Lower lobe of right lung (tissue), 2 donors: ENCODE measurements around the gene RBM20. TPM values are rescaled to one million over a fixed set of nuclear protein-coding genes. Genes with fewer than 3 reads are reported as not detected.
A peak's percentile ranks its signal among the peaks of the same experiment; 100 is the strongest.

Source experiments
- ATAC-seq, 2 donors: fragments of 200-7000 bp; cut with Tn5 transposase; one replicate each; pipeline ENCODE4 v1.9.1; 2020 to 2022; ENCODE audit warnings: mild to moderate bottlenecking in 2 of 2, moderate library complexity in 2 of 2
- DNase-seq: peaks from one replicate; pipeline ENCODE4 v3.0.0-alpha.2; 2020
- H3K27ac ChIP-seq: fragments of 200-600 bp; one replicate; pipeline ENCODE4 v1.8.0; 2022
- H3K27me3 ChIP-seq: fragments of 200-600 bp; one replicate; pipeline ENCODE4 v1.8.0; 2022; ENCODE audit warnings: low read depth
- H3K36me3 ChIP-seq: fragments of 200-600 bp; one replicate; pipeline ENCODE4 v1.8.0; 2022; ENCODE audit warnings: mild to moderate bottlenecking
- H3K4me1 ChIP-seq: fragments of 200-600 bp; one replicate; pipeline ENCODE4 v1.8.0; 2022
- H3K4me3 ChIP-seq: fragments of 200-600 bp; one replicate; pipeline ENCODE4 v1.8.0; 2022; ENCODE audit warnings: mild to moderate bottlenecking
- H3K9me3 ChIP-seq: fragments of 200-600 bp; one replicate; pipeline ENCODE4 v1.8.0; 2022
- CTCF ChIP-seq: fragments of 200-600 bp; IDR thresholded peaks from one replicate; pipeline ENCODE4 v1.8.0; 2022; ENCODE audit warnings: antibody characterized with exemption, mild to moderate bottlenecking
- intact Hi-C: fragments of 100-400 bp; cut with DNase I; formaldehyde crosslinking; loops from one replicate; pipeline ENCODE4 v1.11.0; 2022
- total RNA-seq: library from RNA; stranded (reverse); fragmentation: NEBNext Ultra II Directional; extraction: Animal tissue kit (Norgen Biotek cat#: 25700); gene quantifications from one replicate; pipeline ENCODE4 v1.2.1, GENCODE V29; 2021
- donor health status: DM: no; HTN: yes; CAD: no; lungs with severe emphysema.

RBM20 gene
- total RNA-seq, 1 donor from 2014 or later, result 1.0 TPM

GRCh38 chr10:110859206-110859972, 215.3 kb downstream of the RBM20 start:
- Histone ChIP-seq H3K9me3 (no peaks in the 10 kb centered on the region), H3K4me1 (peaks cover 69% of the 10 kb centered on the region), H3K27ac (peak overlapping the region; percentile 74), H3K36me3 (no peaks in the 10 kb centered on the region), H3K27me3 (no peaks in the 10 kb centered on the region), H3K4me3 (no peak overlapping the region)
- TF ChIP-seq CTCF, result no peak
- DNase-seq (no peak), ATAC-seq (peak; percentile 20 to 25)
- intact Hi-C loops, result no loop called here

- ATAC-seq (peak; percentile 26 to 53), DNase-seq (no peak)
- H3K4me1 ChIP-seq, result peaks cover 75% of the 10 kb centered on the region
Observed at GRCh38 chr10:110859973-110860376, 215.8 kb downstream of the RBM20 start.

DNA sequence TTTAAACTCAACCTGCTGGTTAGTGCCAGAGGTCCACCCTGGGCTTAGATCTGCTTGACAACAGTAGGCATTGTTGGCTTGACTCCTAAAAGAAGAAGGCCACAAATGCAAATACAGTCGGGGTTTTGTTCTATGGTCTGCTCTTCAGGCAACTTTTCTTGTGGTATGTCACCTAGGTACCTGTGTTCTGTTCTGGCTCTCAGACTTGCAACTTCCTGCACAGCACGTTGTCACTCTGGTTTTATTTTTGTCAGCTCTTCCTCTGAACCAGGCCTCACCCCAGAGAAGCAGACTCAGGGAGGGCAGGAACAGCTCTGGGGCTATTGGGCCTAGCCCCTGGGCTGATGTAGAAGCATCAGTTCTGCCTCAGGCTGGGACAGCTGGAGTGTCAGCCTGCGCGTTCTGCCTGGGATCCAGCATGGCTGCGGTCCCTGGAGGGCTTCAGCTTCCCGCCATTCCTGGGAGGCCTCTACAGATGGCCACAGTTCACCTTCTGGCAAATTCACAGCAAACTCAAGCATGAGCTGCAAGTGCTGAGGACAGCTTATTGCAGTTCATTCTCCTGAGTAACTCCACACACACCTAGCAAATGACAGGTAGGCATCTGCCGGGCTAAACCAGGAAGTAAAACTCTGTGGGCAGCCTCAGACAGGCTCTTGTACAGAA, 216.6 kb downstream of the RBM20 start:
- no peaks in the 10 kb centered on the region for H3K36me3 ChIP-seq
- peak overlapping the region; percentile 74 for H3K27ac ChIP-seq
- no peak for DNase-seq
- H3K27me3 ChIP-seq, result no peaks in the 10 kb centered on the region
- peak; percentile 5 to 40 for ATAC-seq
- no peak for TF ChIP-seq CTCF
- intact Hi-C loops, result no loop called here
- peaks cover 82% of the 10 kb centered on the region for H3K4me1 ChIP-seq
- no peaks in the 10 kb centered on the region for H3K9me3 ChIP-seq
- H3K4me3 ChIP-seq, result no peak overlapping the region

More at GRCh38 chr10:110859973-110860376, 215.8 kb downstream of the RBM20 start:
- H3K9me3 ChIP-seq, result no peaks in the 10 kb centered on the region
- TF ChIP-seq CTCF, result no peak
- peak overlapping the region; percentile 74 for H3K27ac ChIP-seq
- no peak overlapping the region for H3K4me3 ChIP-seq
- no peaks in the 10 kb centered on the region for H3K27me3 ChIP-seq
- H3K36me3 ChIP-seq, result no peaks in the 10 kb centered on the region
- intact Hi-C loops, result no loop called here

- Histone ChIP-seq H3K4me3 (no peak overlapping the region), H3K27me3 (no peaks in the 10 kb centered on the region), H3K36me3 (no peaks in the 10 kb centered on the region), H3K27ac (peak overlapping the region; percentile 74), H3K9me3 (no peaks in the 10 kb centered on the region), H3K4me1 (peaks cover 90% of the 10 kb centered on the region)
- no peak for ATAC-seq
- DNase-seq, result no peak
- no peak for TF ChIP-seq CTCF
- intact Hi-C loops, result no loop called here
Observed at GRCh38 chr10:110861476-110861875, 217.3 kb downstream of the RBM20 start.

DNA sequence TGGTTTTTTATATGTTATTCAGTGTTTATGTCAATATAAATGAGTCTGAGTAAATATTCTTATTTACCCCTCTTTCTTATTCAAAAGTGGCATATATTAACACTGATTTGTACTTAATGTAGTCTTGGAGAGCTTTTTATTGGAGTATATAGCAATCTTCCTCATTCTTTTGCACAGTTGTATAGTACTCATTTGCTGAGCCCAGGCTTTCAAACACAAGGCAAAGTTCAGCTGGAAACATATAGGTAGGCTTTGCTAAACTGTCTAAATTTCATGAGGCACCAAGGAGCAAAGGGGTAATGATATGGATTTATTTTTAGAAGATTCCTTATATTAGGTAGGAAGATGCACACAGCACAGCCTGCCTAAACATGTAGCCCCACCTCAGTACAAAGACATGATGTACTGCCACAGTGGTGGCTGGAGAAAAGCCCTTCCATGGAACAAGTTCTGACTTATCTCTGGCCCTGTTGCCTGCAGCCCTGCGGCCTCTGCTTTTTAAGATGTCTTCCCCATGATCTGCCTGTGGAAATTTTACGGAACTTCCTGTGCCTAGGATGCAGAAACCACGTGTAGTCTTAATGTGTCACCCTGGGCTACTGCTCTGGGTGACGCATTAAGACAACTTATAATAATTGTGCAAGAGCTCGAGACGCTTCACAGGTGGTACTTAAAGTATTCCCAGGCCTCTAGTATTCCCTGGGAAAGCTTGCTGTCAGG, 218.0 kb downstream of the RBM20 start:
- intact Hi-C loops, result no loop called here

More for the DNA sequence above, 218.0 kb downstream of the RBM20 start:
- Histone ChIP-seq H3K27ac (peak overlapping the region; percentile 29), H3K4me3 (no peak overlapping the region), H3K4me1 (peaks cover 95% of the 10 kb centered on the region), H3K9me3 (no peaks in the 10 kb centered on the region), H3K27me3 (no peaks in the 10 kb centered on the region), H3K36me3 (no peaks in the 10 kb centered on the region)
- no peak for TF ChIP-seq CTCF
- ATAC-seq, result peak; percentile 42 to 64
- no peak for DNase-seq
